K562 (cell line): ENCODE results near the gene CHTOP. TPM values are rescaled to one million over a fixed set of nuclear protein-coding genes. Genes with fewer than 3 reads are reported as not detected.

Experiments used
- ATAC-seq: fragments of 200-7000 bp; cut with Tn5 transposase; 3 replicates; pipeline ENCODE4 v1.9.1; 2020; ENCODE audit warnings: moderate library complexity
- BruUV-seq: library from RNA; stranded (reverse); fragments of 400-500 nt; replicated peaks from 2 replicates; lab custom pipeline; 2021; lab: Mats Ljungman, UMichigan
- CTCF ChIA-PET: fragments of 300-600 bp; formaldehyde crosslinking; extraction: SDS; loops from one replicate; lab custom pipeline; 2021; ENCODE audit warnings: low intra/inter-chr PET ratio; lab: Yijun Ruan, JAX
- POLR2A ChIA-PET: fragments of 300-600, 350-650 bp; sonication (Branson Sonifier 250); formaldehyde crosslinking; extraction: SDS; loops from one replicate; lab custom pipeline; 2021; ENCODE audit warnings: antibody characterized with exemption, inconsistent platforms; lab: Yijun Ruan, JAX
- DNase-seq, 4 experiments: peaks; one replicate each; pipeline versions ENCODE4 v3.0.0 to v3.0.0-alpha.2; 2011 to 2018; ENCODE audit warnings: low spot score in 3 of 4, mixed read lengths in 3 of 4; ENCODE audit errors: extremely low read depth in 1 of 4
- FAIRE-seq: peaks from 2 replicates; lab custom pipeline; 2011; peaks lifted over from hg19 to GRCh38; lab: Jason Lieb, UNC
- H2AFZ ChIP-seq: 2 replicates; pipeline ENCODE4 v1.6.0; 2011; ENCODE audit warnings: low read depth, low read length, control low read depth, inconsistent platforms
- H3K27ac ChIP-seq: fragments of 200-600 bp; 3 replicates; pipeline ENCODE4 v1.8.0; 2011; ENCODE audit warnings: low read depth, mild to moderate bottlenecking, control low read depth, inconsistent platforms, low read length, moderate library complexity, mixed read lengths; ENCODE audit errors: extremely low read depth
- H3K27me3 ChIP-seq, 2 experiments: fragments of 300-600 bp in 1 of 2; 2 replicates in 1 of 2; 3 replicates in 1 of 2; pipeline versions ENCODE4 v1.6.0 to v1.8.0; 2011; ENCODE audit warnings: inconsistent platforms in 2 of 2, low read length in 2 of 2, mild to moderate bottlenecking in 1 of 2, mixed read lengths in 1 of 2, moderate library complexity in 1 of 2; ENCODE audit not compliant: control insufficient read depth in 2 of 2, insufficient read depth in 2 of 2
- H3K36me3 ChIP-seq: fragments of 300-600 bp; 3 replicates; pipeline ENCODE4 v1.8.0; 2011; ENCODE audit warnings: mild to moderate bottlenecking, low read length, inconsistent platforms; ENCODE audit not compliant: control insufficient read depth, insufficient read depth
- H3K4me1 ChIP-seq, 2 experiments: fragments of 200-600 bp in 1 of 2; replicated peaks in 1 of 2; 2 replicates in 1 of 2; 3 replicates in 1 of 2; pipeline versions ENCODE4 v1.5.1 to v1.8.0; 2011; ENCODE audit warnings: inconsistent platforms in 2 of 2, low read length in 2 of 2, mild to moderate bottlenecking in 1 of 2, mixed read lengths in 1 of 2, moderate library complexity in 1 of 2; ENCODE audit not compliant: control insufficient read depth in 2 of 2, insufficient read depth in 2 of 2
- H3K4me2 ChIP-seq: 2 replicates; pipeline ENCODE4 v1.6.1; 2011; ENCODE audit warnings: low read length, control low read depth, inconsistent platforms, mixed read lengths; ENCODE audit not compliant: insufficient read depth
- H3K4me3 ChIP-seq: fragments of 200-600 bp; sonication (generic), shearing (Covaris generic); 2 replicates; pipeline ENCODE4 v1.5.1; 2016; ENCODE audit warnings: control low read depth, inconsistent platforms
- H3K79me2 ChIP-seq: fragments of 200-600 bp; 3 replicates; pipeline ENCODE4 v1.8.0; 2011; ENCODE audit warnings: low read length, inconsistent platforms; ENCODE audit not compliant: control insufficient read depth, insufficient read depth
- H3K9ac ChIP-seq, 2 experiments: 2 replicates each; pipeline versions ENCODE4 v1.6.0 to v1.6.1; 2011; ENCODE audit warnings: low read depth in 2 of 2, low read length in 2 of 2, control low read depth in 1 of 2, inconsistent platforms in 1 of 2, mild to moderate bottlenecking in 1 of 2, mixed read lengths in 1 of 2; ENCODE audit not compliant: insufficient read depth in 1 of 2
- H3K9me1 ChIP-seq: one replicate; pipeline ENCODE4 v1.6.0; 2011; ENCODE audit warnings: inconsistent platforms, mild to moderate bottlenecking, low read length, moderate library complexity; ENCODE audit not compliant: control insufficient read depth, insufficient read depth
- H3K9me3 ChIP-seq: replicated peaks from 2 replicates; pipeline ENCODE4 v1.5.1; 2011; ENCODE audit warnings: low read depth, low read length, inconsistent platforms; ENCODE audit not compliant: control insufficient read depth, insufficient read depth
- H4K20me1 ChIP-seq: replicated peaks from 2 replicates; pipeline ENCODE4 v1.6.1; 2011; ENCODE audit warnings: low read length, inconsistent platforms, mixed read lengths; ENCODE audit not compliant: control insufficient read depth, insufficient read depth
- NCOA1 ChIP-seq: fragments of 450-650 bp; IDR thresholded peaks from 2 replicates; pipeline ENCODE4 v1.6.1; 2016; ENCODE audit warnings: low read depth
- RBFOX2 ChIP-seq: fragments of 200-400 bp; formaldehyde crosslinking; IDR thresholded peaks from 2 replicates; pipeline ENCODE4 v1.6.1; 2017; ENCODE audit warnings: low read depth, mild to moderate bottlenecking, low read length, moderate library complexity
- RBM14 ChIP-seq: fragments of 200-400 bp; formaldehyde crosslinking; IDR thresholded peaks from 2 replicates; pipeline ENCODE4 v1.6.1; 2018; ENCODE audit warnings: low read depth, mild to moderate bottlenecking, low read length, moderate library complexity, borderline replicate concordance; ENCODE audit not compliant: insufficient read depth
- WGBS: fragments of 100-300 bp; shearing (Covaris generic); methylation state at CpG from one replicate; pipeline ENCODE4 v1.1.6; 2016; ENCODE audit warnings: low coverage, mixed read lengths; ENCODE audit not compliant: insufficient coverage; ENCODE audit errors: missing lambda C conversion rate; 5-methylcytosine and 5-hydroxymethylcytosine counted together
- in situ Hi-C: fragments of 300-500 bp; cut with MboI; formaldehyde crosslinking; loops from 4 replicates; pipeline ENCODE4 v1.15.0; 2018; ENCODE audit warnings: inconsistent platforms, mixed read lengths
- intact Hi-C: fragments of 100-400 bp; cut with micrococcal nuclease; formaldehyde crosslinking; loops from 2 replicates; pipeline ENCODE4 v1.14.2; 2022
- polyA plus RNA-seq, 8 experiments: library from polyadenylated mRNA; depleted of rRNA in 4 of 8; stranded (reverse) in 5 of 8; unstranded in 3 of 8; fragments of >200 nt; fragmentation: Nextera tagmentation in 2 of 8; fragmentation: Illumina TruSeq in 1 of 8; extraction: Ambion mirVana in 2 of 8; extraction: Trizol in 1 of 8; gene quantifications; 2 replicates each; pipeline versions ENCODE4 v1.2.1 to v1.2.3, GENCODE V29; 2011 to 2014; ENCODE audit warnings: inconsistent platforms in 1 of 8, missing spikeins in 1 of 8
- total RNA-seq, 7 experiments: library from RNA; depleted of rRNA in 6 of 7; stranded (reverse); fragments of >200 nt in 6 of 7; fragmentation: Illumina TruSeq in 2 of 7; extraction: Trizol in 2 of 7; gene quantifications; 2 replicates each; pipeline versions ENCODE4 v1.2.1 to v1.2.3, GENCODE V29; 2011 to 2021; ENCODE audit warnings: low replicate concordance in 1 of 7
- TF ChIP-seq, protein P1 (sequence below): sonication (generic); formaldehyde crosslinking; IDR thresholded peaks from 2 replicates; pipeline ENCODE4 v1.8.0; 2022; ENCODE audit warnings: mild to moderate bottlenecking, low read depth, missing genetic modification reagents
- TF ChIP-seq, protein P2 (sequence below): sonication (generic); formaldehyde crosslinking; IDR thresholded peaks from 2 replicates; pipeline ENCODE4 v1.8.1; 2023; ENCODE audit warnings: mild to moderate bottlenecking, missing genetic modification reagents

Gene CHTOP
- total and polyA plus RNA-seq, 9 of the 15 experiments (the other 6 are each of a cell fraction or from before 2014, with no cell fraction given) = 10.2 to 91.8 (median 60.8) TPM

DNA sequence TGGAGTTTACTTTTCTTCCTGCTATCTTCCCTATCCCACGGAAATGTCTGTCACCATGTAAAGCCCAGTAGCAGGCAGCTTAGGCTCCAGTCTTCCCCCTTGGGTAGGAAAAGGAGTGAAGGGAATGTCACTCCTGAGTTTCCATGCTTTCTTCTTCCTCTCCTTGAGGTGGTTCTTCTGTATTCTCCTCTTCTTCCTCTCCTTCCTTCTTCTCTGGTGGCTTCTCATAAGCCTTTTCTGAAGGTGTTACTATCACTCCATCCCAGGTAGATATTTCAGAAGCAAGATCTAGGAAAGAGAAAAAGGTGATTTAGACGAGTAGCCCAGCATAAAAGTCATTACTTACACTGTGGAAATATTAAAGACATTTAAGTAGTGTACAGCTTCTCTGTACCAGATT lies 28.4 kb downstream of the CHTOP start:
- DNase-seq (no peak), ATAC-seq (no peak), FAIRE-seq (no peak)
- no peak overlapping the region for H3K4me3 ChIP-seq
- ChIA-PET CTCF (interaction anchor here (0.6 kb wide), 1 partner anchor 129 kb away, joined by 6 read pairs; no protein-coding TSS in a partner anchor), POLR2A (interaction anchor here (0.6 to 6.1 kb wide), 6 partner anchors 8 to 721 kb away, joined by 3 to 51 read pairs (median 6); partner anchors contain the start of genes CHTOP and ILF2)
- peaks cover 69% of the 10 kb centered on the region for H3K36me3 ChIP-seq
- no peaks in the 10 kb centered on the region for H3K9me3 ChIP-seq
- H4K20me1 ChIP-seq = no peaks in the 10 kb centered on the region
- no peak overlapping the region for H3K4me2 ChIP-seq
- H3K4me1 ChIP-seq = peaks cover 3 to 16% of the 10 kb centered on the region in 2 experiments; a peak in 4 of 5 replicates
- H2AFZ ChIP-seq = no peak overlapping the region
- in situ Hi-C loops = no loop called here
- no peak overlapping the region; the same call in 2 of the 3 replicates for H3K27ac ChIP-seq
- H3K9ac ChIP-seq = no peak overlapping the region
- H3K9me1 ChIP-seq = no peaks in the 10 kb centered on the region
- BruUV-seq = TSS peak; percentile 53
- 64% methylated on average over 2 of the region's 2 CpGs for WGBS
- TF ChIP-seq, protein P1, sequence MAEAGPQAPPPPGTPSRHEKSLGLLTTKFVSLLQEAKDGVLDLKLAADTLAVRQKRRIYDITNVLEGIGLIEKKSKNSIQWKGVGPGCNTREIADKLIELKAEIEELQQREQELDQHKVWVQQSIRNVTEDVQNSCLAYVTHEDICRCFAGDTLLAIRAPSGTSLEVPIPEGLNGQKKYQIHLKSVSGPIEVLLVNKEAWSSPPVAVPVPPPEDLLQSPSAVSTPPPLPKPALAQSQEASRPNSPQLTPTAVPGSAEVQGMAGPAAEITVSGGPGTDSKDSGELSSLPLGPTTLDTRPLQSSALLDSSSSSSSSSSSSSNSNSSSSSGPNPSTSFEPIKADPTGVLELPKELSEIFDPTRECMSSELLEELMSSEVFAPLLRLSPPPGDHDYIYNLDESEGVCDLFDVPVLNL = no peak
- TF ChIP-seq NCOA1 (no peak), RBFOX2 (0 out of 2 replicates have a peak, but pooled peaks have one; percentile 26)
- TF ChIP-seq, all 486 proteins: peak for 1
- Histone ChIP-seq H3K79me2 (peaks cover 15% of the 10 kb centered on the region), H3K27me3 (no peaks in the 10 kb centered on the region)
- intact Hi-C loops = no loop called here

DNA sequence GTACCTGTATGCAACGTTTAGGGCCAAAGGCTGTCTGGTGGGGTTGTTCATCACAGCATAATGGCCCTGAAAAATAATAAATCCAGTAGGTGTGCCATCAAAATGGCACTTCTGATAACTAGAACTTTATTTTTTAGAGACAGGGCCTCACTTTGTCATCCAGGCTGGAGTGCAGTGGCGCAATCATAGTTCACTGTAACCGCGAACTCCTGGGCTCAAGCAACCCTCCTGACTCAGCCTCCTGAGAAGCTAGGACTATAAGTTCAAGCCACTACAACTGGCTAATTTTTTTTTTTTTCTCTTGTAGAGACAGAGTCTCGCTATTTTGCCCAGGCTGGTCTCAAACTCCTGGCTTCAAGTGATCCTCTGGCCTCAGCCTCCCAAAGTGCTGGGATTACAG lies 29.3 kb downstream of the CHTOP start:
- Histone ChIP-seq H2AFZ (no peak overlapping the region), H3K9me1 (no peaks in the 10 kb centered on the region), H3K9ac (no peak overlapping the region), H3K9me3 (no peaks in the 10 kb centered on the region), H3K27ac (no peak overlapping the region), H3K36me3 (peaks cover 78% of the 10 kb centered on the region), H3K4me2 (no peak overlapping the region), H3K4me3 (no peak overlapping the region), H3K79me2 (peaks cover 24% of the 10 kb centered on the region), H3K4me1 (peaks cover 2 to 12% of the 10 kb centered on the region in 2 experiments; a peak in 4 of 5 replicates), H3K27me3 (no peaks in the 10 kb centered on the region), H4K20me1 (no peaks in the 10 kb centered on the region)
- no TSS peak for BruUV-seq
- ChIA-PET POLR2A (interaction anchor here (0.7 to 6.1 kb wide), 3 partner anchors 14 to 689 kb away, joined by 3 to 51 read pairs (median 3); no protein-coding TSS in a partner anchor), CTCF (no interaction called here)
- DNase-seq = no peak
- FAIRE-seq = no peak
- intact Hi-C loops = no loop called here
- 74% methylated on average over 5 of the region's 5 CpGs for WGBS
- in situ Hi-C loops = no loop called here
- ATAC-seq = no peak
- TF ChIP-seq RBM14 = no peak
- TF ChIP-seq, protein P2, sequence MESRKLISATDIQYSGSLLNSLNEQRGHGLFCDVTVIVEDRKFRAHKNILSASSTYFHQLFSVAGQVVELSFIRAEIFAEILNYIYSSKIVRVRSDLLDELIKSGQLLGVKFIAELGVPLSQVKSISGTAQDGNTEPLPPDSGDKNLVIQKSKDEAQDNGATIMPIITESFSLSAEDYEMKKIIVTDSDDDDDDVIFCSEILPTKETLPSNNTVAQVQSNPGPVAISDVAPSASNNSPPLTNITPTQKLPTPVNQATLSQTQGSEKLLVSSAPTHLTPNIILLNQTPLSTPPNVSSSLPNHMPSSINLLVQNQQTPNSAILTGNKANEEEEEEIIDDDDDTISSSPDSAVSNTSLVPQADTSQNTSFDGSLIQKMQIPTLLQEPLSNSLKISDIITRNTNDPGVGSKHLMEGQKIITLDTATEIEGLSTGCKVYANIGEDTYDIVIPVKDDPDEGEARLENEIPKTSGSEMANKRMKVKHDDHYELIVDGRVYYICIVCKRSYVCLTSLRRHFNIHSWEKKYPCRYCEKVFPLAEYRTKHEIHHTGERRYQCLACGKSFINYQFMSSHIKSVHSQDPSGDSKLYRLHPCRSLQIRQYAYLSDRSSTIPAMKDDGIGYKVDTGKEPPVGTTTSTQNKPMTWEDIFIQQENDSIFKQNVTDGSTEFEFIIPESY (CRISPR knock-in tag) = 0 out of 2 replicates have a peak, but pooled peaks have one; percentile 50
